Nephron progenitor cell (in vitro differentiated cells): ENCODE data around the gene INO80B.

ENCODE experiments used
- DNase-seq: peaks from one replicate; pipeline ENCODE4 v3.0.0; 2021
- H3K27ac Mint-ChIP-seq: 2 replicates; pipeline ENCODE4 v1.8.0; 2021; ENCODE audit warnings: mild to moderate bottlenecking, moderate library complexity, mixed read lengths
- H3K27me3 Mint-ChIP-seq: 2 replicates; pipeline ENCODE4 v1.8.0; 2021; ENCODE audit warnings: mild to moderate bottlenecking, low read depth, mixed read lengths; ENCODE audit not compliant: poor library complexity
- H3K36me3 Mint-ChIP-seq: 2 replicates; pipeline ENCODE4 v1.8.0; 2021; ENCODE audit warnings: low read depth, mixed read lengths
- H3K4me1 Mint-ChIP-seq: 2 replicates; pipeline ENCODE4 v1.8.0; 2021; ENCODE audit warnings: mixed read lengths
- H3K4me3 Mint-ChIP-seq: 2 replicates; pipeline ENCODE4 v1.8.0; 2021; ENCODE audit warnings: mild to moderate bottlenecking, moderate library complexity, mixed read lengths
- H3K9me3 Mint-ChIP-seq: 2 replicates; pipeline ENCODE4 v1.8.0; 2021; ENCODE audit warnings: mild to moderate bottlenecking, moderate library complexity, mixed read lengths
- TF ChIP-seq, protein P1 (sequence below): fragments of 200-600 bp; sonication (generic); IDR thresholded peaks from 2 replicates; pipeline ENCODE4 v1.5.0; 2021; ENCODE audit warnings: antibody characterized with exemption

Gene INO80B

DNA sequence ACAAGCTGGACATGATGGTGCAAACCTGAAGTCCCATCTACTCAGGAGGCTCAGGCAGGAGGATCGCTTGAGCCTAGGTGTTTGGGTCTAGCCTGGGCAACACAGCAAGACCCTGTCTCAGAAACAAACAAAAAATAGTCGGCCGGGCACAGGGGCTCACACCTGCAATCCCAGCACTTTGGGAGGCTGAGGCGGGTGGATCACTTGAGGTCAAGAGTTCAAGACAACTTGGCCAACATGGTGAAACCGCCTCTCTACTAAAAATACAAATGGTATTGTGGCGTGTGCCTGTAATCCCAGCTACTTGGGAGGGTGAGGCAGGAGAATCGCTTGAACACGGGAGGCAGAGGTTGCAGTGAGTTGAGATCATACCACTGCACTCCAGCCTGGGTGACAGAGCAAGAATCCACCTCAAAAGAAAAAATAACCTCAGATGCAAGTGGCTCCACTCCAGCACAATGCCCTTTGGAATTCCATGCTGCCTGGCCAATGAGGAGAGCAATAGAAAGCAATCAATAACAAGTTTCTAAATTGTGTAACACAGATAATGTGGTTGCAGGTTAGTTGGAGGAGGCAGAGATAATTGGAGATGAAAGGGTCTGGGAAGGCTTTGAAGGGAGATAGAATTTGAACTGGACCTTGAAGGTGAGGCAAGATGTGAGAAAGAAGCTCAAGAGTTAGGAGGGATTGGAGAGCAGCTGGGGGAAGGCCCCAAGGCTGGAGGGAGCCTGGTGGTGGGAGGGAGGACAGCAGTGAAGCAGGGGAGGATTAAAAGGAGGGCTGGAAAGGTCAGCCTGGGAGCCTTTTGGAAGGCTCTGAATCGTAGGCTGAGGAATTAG lies 34.0 kb downstream of the INO80B start:
- H3K4me1 Mint-ChIP-seq: no peaks in the 10 kb centered on the region
- H3K27ac Mint-ChIP-seq: no peak overlapping the region
- H3K4me3 Mint-ChIP-seq: no peak overlapping the region
- TF ChIP-seq, protein P1, sequence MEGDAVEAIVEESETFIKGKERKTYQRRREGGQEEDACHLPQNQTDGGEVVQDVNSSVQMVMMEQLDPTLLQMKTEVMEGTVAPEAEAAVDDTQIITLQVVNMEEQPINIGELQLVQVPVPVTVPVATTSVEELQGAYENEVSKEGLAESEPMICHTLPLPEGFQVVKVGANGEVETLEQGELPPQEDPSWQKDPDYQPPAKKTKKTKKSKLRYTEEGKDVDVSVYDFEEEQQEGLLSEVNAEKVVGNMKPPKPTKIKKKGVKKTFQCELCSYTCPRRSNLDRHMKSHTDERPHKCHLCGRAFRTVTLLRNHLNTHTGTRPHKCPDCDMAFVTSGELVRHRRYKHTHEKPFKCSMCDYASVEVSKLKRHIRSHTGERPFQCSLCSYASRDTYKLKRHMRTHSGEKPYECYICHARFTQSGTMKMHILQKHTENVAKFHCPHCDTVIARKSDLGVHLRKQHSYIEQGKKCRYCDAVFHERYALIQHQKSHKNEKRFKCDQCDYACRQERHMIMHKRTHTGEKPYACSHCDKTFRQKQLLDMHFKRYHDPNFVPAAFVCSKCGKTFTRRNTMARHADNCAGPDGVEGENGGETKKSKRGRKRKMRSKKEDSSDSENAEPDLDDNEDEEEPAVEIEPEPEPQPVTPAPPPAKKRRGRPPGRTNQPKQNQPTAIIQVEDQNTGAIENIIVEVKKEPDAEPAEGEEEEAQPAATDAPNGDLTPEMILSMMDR: no peak
- H3K36me3 Mint-ChIP-seq: peaks cover 54% of the 10 kb centered on the region
- H3K27me3 Mint-ChIP-seq: no peaks in the 10 kb centered on the region
- no peak for DNase-seq
- no peaks in the 10 kb centered on the region for H3K9me3 Mint-ChIP-seq

DNA sequence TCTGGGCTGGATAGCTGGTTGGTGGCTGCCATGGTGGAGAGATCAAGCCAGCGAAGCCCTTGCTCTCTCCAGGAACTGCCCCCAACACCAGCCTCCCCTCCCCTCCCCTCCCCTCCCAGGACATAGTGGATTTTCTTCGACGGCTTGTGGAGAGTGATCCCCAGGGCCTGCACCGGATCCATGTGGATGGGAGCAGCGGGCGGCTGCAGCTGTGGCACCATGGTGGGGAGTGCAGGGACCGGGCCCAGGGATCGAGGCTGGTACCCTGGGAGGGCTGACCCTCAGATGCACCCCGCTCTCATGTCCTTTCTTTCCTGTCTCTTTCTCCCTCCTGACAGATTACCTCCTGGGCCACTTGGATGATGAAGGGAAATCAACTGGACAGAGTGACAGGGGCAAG lies 35.0 kb downstream of the INO80B start:
- Mint-ChIP-seq H3K27ac (no peak overlapping the region), H3K4me1 (no peaks in the 10 kb centered on the region), H3K9me3 (no peaks in the 10 kb centered on the region), H3K27me3 (peaks cover 6% of the 10 kb centered on the region), H3K4me3 (no peak overlapping the region), H3K36me3 (peaks cover 60% of the 10 kb centered on the region)
- no peak for DNase-seq
- TF ChIP-seq, protein P1: no peak

DNA sequence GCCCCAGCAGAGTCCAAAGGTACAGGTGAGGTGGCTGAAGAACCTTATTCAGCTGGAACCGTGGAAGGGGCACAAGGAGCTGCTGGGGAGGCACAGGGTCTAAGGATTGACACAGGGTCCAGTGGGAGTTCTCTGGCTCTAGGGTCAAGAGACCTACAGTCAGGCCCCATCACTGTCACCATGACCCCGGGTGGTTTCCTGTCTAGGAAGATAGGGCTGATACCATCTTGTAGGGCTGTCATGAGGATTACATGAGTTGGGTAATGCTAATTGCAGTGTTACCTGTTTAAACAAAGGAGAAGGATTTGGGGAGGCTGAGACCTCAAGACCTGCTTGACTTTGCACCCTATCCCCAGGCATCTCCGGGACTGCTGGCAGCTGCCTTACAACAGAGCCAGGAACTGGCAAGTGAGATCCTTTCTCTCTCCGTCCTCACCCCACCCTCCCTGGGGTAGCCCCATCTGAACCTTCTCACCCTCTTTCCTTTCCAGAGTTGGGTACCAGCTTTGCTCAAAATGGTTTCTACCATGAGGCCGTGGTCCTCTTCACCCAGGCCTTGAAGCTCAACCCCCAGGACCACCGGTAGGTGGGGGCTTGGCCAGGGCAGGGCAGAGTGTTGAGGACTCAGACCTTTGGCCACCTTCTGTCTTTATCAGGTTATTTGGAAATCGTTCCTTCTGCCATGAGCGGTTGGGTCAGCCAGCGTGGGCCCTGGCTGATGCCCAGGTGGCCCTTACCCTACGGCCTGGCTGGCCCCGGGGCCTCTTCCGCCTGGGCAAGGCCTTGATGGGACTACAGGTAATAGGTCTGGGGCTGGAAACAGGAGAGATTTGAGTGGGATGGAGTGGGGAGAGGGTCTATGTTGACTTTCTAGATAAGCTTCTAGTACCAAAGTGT lies 37.0 kb downstream of the INO80B start:
- DNase-seq: no peak
- Mint-ChIP-seq H3K4me3 (no peak overlapping the region), H3K27me3 (peaks cover 26% of the 10 kb centered on the region), H3K27ac (no peak overlapping the region), H3K9me3 (no peaks in the 10 kb centered on the region), H3K4me1 (no peaks in the 10 kb centered on the region), H3K36me3 (peaks cover 54% of the 10 kb centered on the region)
- TF ChIP-seq, protein P1: no peak

DNA sequence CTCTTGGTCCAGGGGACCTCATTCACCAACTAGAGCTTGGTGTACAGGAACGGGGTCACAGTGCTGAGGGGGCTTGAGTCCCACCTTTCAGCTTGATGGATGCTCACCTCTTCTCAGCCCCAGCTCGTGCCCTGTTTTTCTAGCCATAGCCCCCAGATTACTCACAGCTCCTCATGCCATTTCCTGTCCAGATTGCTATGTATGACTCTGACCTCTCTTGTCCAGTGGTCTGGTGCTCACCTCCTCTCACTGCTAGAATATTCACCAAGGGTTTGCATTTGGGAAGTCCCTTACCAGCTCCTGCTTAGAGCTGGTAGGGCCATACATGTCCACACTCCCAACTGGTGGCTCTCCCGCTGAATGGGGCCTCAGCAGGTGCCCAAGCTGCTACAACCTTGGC lies 38.7 kb downstream of the INO80B start:
- peaks cover 42% of the 10 kb centered on the region for H3K27me3 Mint-ChIP-seq
- H3K27ac Mint-ChIP-seq: no peak overlapping the region
- H3K4me3 Mint-ChIP-seq: no peak overlapping the region
- TF ChIP-seq, protein P1: no peak
- H3K9me3 Mint-ChIP-seq: no peaks in the 10 kb centered on the region
- peaks cover 53% of the 10 kb centered on the region for H3K36me3 Mint-ChIP-seq
- DNase-seq: no peak
- peaks cover 13% of the 10 kb centered on the region for H3K4me1 Mint-ChIP-seq

DNA sequence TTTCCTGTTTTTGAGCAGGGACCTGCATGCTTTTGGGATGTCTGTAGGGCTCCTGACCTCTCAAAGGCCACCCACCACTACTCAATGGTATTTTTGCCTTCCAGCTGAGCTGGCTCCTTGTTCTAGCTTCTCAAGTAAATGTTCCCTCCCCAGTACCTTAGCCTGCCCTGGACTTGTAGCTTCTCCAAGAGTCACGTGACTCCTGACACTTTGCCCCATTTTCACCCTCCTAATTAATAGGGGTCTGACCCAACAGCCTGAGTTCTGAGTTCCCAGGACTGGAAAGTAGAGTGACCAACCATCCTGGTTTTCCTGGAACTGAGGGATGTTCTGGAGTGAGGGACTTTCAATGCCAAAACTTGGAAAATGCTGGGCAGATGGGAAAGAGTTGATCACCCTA lies 40.6 kb downstream of the INO80B start:
- no peaks in the 10 kb centered on the region for H3K9me3 Mint-ChIP-seq
- H3K27me3 Mint-ChIP-seq: peaks cover 61% of the 10 kb centered on the region

More for the DNA sequence above, 40.6 kb downstream of the INO80B start:
- no peak overlapping the region for H3K27ac Mint-ChIP-seq
- H3K4me3 Mint-ChIP-seq: no peak overlapping the region
- peaks cover 42% of the 10 kb centered on the region for H3K36me3 Mint-ChIP-seq
- H3K4me1 Mint-ChIP-seq: peaks cover 28% of the 10 kb centered on the region
- TF ChIP-seq, protein P1: no peak
- no peak for DNase-seq
